HG03039 (cell line): Measurements from ENCODE around the gene CCDC78.
"Not testable (repeated sequence)": the region's sequence is repeated elsewhere in the genome, so short reads cannot be mapped to it uniquely, and the experiment has no call there.

Source experiments
- ATAC-seq: cut with Tn5 transposase; IDR thresholded peaks from one replicate; pipeline ENCODE4 v1.9.1; 2021; ENCODE audit warnings: mild to moderate bottlenecking, moderate library complexity; ENCODE audit not compliant: unreplicated experiment

The CCDC78 gene

DNA sequence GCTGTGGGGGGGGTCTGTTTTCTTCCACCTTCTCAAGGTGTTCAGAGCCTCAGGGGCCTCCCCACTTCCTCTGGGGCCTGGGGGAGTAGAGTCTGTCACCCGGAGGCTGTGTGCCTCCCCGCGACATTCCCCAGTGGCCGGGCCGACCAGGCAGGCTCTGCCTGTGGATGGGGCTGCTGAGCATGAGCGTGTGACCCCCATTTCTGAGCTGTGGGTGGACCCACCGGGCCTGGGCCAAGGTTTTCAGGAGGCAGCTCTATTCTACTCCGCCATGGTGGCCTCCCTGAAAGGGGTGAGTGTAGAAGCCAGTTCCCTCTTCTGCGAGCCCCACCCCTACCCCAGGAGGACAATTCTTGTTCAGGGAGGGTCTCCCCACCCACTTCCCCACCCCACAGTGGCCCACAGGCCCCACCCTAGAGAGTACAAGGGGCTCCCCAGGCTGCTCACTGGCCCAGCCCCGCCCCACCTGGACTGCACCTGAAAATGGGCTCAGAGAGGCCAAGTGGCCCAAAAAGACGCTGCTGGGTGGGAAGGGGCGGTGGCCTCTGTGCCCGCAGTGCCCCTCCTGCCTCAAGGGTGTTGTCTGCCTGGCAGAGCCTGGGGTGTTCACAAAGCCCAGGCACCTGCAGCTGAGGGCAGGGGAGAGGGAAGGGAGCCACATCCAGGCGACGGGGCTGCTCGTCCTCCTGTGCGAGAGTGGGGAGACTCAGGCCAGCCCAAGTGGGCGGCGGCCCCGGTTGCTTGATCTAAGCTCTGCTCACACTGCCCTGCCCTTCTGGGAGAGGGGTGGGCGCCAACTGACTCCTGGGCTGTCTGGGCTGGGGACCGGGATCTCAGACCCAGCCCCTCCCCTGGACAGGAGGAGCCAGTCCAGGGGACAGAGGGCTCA, 35.6 kb upstream of the CCDC78 start:
- no peak for ATAC-seq

DNA sequence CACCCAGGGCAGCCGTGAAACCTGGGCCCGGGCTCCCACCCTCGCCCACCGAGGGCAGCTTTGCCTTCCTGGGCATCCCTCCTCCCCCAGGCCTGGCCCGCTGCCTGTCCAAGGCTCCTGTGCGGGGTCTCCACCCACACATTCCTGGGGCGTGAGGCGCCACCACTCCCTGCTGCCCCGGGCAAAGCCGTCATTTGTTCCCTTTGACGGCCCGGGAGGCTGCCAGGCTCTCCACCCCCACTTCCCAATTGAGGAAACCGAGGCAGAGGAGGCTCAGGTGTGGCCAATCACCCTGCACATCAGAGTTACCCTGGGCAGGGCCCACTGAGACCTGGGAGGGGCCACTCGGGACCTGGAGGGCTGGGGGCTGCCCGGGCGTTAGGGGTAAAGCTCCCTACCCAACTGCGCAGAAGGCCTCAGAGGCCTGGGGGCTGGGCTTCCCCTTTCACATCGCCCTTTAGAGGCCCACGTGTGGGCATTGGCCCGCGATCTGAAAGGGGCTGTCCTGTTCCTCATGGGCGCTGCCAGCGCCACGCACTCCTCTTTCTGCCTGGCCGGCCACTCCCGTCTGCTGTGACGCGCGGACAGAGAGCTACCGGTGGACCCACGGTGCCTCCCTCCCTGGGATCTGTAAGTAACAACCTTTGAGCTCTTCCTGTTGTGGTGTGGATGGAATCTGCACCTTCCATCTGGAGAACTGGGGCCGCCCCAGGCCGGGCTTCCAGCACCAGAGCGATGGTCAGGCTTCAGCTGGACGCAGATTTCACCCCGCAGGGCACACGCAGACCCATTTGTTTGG, 34.5 kb upstream of the CCDC78 start, which contains the start of gene MSLN:
MSLN (plus strand) TSS at position 190 of the 799 bp plus-strand sequence. CDS start 1,947 bp downstream, outside the sequence.
- no peak for ATAC-seq

DNA sequence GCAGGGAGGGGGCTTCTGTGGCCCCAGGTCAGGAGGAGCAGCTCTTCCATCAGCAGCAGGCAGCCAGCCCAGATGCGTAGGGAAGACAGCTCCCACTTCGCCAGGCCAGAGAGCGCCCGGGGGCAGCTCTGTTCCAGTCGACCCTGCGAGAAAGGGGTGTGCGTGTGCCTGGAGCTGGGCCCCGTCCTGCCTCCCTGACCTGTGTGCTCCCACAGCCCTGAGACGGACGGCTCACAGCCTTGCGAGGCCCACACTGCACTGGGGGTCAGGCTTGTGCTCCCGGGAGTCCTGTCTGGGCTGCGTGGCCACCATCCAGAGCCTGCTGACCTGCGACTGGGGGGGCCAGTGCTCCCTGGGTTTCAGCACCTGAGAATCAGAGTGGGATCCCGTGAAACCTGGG, 33.8 kb upstream of the CCDC78 start:
- no peak for ATAC-seq

DNA sequence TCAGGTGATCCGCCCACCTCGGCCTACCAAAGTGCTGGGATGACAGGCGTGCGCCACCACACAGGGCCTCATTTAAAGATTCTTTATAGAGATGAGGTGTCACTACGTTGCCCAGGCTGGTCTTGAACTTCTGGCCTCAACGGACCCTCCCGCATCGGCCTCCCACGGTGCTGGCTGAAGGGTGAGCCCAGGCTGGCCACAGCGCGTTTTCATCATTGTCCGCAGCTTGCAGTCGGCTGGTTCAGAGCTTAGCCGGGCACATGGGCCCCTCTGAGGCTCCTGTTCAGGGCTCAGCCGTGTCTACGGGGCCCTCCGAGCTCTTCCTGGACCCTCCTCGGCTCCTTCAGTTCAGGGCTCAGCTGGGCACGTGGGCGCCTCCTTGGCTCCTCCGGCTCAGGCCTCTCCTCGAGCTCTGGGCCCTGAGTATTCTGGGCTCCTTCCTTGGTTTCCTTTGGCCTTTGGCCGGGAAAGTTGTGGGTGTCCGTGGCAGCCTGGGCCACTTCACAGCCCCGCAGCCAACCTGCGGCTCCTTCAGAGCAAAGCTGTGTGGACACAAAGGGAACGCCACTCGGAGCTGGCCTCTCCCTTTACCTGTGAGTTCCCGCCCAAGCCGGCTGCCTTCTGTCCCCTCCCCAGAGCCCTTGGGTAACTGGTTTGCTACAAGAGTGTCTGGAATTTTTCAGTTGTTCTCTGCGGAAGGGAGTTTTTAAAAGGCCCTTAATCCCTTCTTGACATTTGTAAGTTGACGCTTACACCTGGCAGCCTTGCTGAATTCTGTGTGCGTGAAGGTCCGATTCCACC, 33.1 kb upstream of the CCDC78 start:
- ATAC-seq = no peak

DNA sequence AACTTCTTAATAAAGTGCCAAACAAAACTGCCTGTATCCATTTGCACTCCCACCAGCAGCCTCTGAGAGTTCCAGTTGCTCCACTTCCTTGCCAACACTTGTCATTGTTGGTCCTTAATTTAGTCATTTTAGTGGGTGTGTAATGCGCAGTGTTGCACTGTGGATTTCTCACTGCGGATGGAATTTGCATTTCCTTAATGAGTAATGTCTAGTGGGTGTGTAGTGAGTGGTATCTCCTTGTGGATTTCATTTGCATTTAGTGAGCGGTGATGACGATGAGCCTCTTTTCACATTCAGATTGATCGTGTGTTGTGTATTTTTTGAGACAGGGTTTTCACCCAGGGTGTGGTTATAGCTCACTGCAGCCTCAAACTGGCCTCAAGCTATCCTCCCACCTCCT, 30.2 kb upstream of the CCDC78 start:
- no peak for ATAC-seq

DNA sequence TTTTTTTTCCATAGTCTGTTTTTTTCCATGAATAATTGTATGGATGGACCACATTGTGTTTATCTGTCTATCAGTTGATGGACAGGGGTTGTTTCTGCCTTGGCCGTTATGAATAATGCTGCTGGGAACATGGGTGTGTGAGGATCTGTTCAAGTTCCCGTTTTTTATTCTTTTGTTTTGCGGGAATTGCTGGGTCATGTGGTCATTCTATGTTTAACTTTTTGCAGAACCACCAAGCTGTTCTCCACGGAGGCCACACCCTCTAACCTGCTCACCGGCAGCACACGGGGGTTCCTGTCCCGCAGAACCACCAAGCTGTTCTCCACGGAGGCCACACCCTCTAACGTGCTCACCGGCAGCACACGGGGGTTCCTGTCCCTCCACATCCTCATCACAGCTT, 28.4 kb upstream of the CCDC78 start:
- no peak for ATAC-seq

DNA sequence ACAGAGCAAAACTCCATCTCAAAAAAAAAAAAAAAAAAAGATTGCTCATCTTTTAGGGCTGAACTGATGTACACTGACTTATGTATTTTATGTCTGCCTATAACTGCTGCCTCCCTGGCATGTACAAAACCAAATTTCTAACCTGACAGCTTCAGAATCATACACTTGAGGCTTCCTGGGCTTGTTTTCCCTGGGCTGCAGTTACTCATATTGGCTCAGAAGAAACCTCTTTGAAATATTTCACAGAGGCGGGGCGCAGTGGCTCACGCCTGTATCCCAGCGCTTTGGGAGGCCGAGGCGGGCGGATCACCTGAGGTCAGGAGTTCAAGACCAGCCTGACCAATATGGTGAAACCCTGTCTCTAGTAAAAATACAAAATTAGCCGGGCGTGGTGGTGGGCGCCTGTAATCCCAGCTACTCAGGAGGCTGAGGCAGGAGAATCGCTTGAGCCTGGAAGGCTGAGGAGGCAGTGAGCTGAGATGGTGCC, 27.9 kb upstream of the CCDC78 start:
- ATAC-seq = not testable (repeated sequence)

DNA sequence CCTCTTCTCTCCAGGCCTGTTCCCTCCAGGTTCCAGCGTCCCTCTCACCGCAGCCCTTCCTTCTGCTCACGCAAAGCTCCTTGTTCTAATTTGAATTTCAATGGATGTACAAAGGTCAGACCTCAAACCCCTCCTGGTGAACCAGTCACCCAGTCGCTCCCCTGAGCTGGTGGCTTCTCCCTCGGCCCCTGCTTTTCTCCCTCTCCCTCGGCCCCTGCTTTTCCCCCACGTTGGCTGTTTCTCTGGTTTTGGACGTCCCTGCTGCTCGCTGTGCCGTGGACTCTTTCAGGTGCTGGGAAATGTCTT, 25.7 kb upstream of the CCDC78 start:
- ATAC-seq = no peak

DNA sequence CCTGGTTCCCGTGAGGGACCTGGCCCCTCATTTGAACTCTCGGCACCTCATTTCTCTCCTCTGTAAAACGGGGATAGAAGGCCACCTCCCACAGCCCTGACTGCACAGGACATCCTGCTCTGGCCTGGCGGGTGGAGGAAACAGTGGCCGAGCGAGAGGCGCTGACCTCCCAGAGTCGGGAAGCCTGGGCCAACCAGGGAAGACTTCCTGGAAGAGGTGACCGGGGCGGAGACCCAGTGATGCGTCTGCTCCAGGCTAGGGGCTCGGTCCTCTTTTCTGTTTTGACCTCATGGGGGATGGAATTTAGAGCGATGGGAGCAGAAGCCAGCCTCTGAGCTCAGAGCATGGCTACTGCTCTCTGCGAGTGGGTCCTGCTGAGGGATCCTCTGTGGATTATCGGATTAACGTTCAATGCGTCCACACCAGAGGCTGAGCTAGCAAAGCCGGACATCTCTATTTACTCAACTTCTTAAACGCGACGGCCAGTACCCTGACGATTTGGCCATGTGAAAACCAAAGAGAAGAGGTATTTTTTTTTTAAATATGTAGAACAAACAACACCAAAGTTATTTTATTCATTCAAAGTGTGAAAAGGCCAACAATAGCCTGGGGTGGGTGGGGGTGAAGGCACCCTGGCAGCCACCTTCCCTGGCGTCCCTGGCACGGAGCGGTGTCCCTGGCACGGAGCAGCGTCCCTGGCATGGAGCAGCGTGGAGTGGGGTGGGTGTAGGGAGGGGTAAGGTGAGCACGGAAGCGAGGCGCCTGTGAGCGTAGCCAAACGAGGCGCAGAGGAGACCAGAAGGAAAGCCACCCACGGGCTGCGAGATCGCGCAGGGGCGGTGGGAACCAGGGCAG, 25.1 kb upstream of the CCDC78 start:
- ATAC-seq = no peak

DNA sequence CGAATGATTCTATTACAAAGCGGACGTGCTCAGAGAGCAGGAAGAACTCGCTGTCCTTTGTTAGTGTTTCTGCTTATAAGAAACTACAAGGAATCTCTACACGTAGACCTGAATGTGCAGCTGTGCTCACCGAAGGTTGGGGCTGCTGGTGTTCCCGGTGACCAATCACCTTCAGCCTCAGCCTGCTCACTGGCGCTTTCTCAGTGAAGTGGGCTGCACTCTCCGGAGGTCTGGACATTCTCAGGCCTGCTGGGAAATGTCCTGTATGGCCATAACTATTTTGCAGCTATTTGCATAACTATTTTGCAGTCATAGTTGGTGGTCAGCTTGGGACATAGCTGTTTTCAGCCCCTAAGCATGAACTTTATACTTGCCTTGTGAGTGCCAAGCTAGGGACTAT, 24.2 kb upstream of the CCDC78 start:
- ATAC-seq = no peak

DNA sequence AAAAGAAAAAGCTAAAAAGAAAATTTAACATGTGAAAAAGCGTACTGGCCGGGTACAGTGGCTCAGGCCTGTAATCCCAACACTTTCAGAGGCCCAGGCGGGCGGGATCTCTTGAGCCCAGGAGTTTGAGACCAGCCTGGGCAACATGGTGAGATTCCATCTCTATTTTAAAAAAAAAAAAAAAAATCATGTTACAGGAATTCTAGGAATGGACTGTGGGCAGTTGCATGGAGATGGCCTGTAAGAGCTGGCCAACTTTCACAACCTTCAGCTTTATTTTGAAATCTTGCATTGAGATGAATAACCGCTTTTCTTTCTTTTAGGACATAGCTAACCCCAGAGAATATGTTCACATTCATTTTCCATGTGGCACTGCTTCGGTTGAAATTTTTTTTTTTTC, 22.8 kb upstream of the CCDC78 start:
- no peak for ATAC-seq

DNA sequence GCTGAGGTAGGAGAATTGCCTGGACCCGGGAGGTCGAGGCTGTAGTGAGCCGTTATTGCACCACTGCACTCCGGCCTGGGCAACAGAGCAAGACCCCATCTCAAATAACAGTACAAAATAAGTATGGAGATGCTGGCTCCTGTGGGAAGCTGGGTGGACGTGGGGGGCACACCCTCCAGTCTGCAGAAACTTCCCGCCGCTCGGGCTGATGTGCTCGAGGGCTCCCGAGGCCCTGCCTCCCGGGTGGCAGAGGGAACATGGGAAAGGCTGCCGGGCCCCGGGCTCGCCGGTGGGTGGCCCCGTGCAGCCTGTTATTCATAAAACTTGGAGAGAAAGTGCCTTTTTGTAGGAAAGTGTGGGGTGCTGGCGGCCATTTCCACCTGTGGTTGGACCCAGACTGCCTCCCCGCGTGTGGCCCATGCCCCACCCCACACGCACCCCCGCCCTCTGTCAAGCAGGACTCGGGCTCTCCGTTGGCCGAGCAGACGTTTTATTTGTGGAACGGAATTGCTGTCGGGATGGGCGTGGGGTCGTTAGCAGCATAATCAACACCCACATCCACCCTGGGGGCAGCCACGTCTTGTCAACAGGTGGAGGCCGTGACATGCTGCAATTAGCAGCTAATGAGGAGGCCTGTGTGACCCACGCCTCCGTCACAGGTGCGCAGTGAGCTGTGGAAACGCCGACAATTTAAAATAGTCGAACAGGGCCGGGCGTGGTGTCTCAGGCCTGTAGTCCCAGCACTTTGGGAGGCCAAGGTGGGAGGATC, 21.9 kb upstream of the CCDC78 start:
- ATAC-seq = no peak

DNA sequence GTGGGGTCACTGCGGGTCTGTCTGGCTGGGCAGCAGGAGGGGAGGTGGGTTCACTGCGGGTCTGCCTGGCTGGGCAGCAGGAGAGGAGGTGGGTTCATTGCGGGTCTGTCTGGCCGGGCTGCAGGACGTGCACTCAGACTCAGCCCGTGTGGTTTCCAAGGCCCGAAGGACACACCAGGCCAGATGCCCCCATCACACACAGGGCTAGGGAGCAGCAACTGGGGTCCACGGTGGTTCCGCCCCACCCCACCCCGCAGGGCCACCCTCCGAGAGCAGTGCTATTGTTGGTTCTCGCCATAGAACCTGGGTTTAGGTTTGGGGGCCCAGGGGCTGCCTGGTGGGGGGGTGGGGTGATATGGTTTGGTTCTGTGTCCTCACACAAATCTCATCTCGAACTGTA, 20.4 kb upstream of the CCDC78 start:
- ATAC-seq = no peak

DNA sequence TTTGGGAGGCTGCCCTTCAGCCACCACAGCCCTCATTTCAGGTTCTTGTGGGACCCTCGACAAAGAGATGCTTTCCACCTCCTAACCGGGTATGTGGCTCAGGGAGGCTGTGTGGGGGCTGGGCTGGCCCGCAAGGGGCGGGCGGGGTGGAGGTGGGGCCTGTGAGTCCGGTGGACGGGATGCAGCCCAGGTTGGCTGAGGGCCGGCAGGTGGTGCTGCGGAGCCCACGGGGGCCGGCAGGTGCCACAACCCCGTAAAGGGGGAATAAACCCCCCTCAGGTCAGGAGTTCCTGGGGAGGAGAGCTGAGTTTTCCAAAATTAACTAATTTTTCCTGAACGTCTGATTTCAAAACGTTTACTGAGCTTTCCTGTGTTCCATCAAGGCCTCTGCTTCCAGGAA, 19.5 kb upstream of the CCDC78 start:
- no peak for ATAC-seq

DNA sequence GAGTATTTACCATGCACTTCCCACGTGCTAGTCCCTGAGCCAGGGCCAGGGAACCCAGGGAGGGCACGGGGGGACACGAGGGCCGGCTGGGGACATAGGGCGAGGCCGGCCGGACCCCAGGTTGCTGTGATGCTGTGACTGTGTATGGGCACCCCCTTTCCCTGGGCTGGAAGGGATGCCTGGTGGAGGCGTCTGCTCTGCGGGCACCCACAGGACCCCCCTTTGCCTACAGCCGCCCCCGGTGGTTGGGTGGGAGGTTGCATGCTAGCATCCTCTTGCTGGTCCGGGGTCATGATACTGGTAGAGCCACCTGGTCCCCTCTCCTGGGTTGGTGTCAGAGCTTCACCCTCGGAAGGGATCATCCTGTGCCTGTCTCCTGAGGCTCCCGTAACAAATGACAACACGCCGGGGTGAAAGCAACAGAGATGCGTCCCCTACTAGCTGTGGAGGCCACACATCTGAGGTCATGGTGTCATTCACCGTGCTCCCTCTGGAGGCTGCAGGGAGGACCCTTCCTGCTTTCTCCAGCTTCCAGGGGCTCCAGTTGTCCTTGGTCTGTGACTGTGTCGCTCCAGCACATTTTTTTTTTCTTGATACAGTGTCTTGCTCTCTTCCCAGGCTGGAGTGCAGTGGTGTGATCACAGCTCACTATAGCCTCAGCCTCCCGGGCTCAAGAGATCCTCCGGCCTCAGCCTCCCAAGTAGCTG, 17.7 kb upstream of the CCDC78 start:
- no peak for ATAC-seq

DNA sequence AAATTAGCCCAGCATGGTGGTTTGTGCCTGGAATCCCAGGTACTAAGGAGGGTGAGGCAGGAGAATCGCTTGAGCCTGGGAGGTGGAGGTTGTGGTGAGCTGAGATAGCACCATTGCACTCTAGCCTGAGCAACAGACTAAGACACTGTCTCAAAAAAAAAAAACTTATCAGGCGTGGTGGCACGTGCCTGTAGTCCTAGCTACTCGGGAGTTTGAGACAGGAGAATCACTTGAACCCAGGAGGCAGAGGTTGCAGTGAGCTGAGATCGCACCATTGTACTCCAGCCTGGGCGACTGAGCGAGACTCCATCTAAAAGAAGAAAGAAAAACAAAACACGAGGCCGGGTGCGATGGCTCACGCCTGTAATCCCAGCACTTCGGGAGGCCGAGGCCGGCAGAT, 16.7 kb upstream of the CCDC78 start:
- not testable (repeated sequence) for ATAC-seq

DNA sequence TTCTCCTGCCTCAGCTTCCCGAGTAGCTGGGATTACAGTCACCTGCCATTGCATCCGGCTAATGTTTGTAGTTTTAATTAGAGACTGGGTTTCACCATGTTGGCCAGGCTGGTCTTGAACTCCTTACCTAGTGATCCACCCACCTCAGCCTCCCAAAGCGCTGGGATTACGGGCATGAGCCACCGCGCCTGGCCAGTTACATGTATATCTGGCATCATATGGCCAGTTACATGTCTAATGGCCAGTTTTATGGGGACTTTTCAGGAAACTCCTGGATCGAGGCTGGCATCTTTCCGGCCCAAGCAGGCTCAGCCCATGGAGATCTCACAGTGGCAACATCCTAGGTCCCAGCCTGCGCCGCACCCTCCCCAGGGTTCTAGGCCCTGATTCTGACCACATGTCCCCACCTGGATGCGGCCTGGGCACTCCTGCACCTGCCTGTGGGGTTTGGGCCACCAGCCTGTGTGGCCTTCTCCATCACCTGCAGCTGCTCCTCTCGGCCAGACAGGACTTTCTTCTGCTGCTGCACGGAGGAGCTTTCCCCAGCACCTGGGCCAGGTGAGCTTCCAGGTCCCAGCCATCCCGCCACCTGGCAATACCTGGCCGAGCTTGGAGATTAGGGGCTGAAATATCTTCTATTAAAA, 15.9 kb upstream of the CCDC78 start:
- no peak for ATAC-seq

DNA sequence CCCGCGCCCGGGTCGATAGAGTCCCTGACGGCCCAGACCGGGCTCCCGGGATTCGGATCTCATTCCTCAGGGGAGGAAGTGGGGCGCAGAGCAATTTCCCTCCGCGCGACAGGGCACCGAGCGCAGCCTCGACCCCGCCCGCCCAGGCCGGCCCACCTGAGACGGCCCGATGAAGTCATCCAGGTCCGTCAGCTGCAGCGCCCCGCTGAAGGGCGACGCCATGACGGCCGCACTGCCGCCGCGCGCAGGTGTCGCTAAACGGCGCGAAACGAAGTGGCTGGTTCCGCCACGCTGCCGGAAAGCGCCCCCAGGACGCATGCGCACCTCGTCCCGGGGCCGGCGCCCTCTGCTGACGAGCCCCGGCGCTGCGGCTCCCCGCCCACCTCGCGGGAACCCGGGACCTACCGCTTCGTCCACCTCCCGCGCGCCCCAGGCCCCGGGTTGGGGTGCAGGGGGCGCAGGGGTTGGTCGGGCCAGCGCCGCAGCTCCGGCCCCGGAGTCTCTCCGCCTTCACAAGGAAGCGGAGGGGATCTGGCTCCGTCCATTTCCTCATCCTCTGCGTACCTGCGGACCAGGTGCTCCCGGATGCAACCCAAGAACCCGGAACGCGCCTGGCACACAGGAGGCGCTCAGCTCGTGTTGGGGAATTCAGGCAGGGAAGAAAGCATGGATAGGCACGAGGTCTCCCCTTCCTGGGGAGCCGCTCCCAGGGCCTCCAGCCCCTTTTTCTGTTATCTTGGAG, 14.7 kb upstream of the CCDC78 start, which contains the start of gene CIAO3:
CIAO3 (minus strand) TSS at position 234 of the 742 bp plus-strand sequence; CDS start at position 222, 12 bp downstream.
- ATAC-seq = peak; percentile 63
